Ovary (tissue), 3 donors: ENCODE data around the gene RAP1A.

Source experiments
- CTCF ChIP-seq, 3 donors: fragments of 450-650 bp in 2 of 3; fragments of 200-600 bp in 1 of 3; IDR thresholded peaks; one replicate each; pipeline versions ENCODE4 v1.5.1 to v1.8.0; 2016 to 2022; ENCODE audit warnings: antibody characterized with exemption in 3 of 3, mild to moderate bottlenecking in 1 of 3
- EP300 ChIP-seq: sonication (generic); formaldehyde crosslinking; IDR thresholded peaks from one replicate; pipeline ENCODE4 v1.6.1; 2017; ENCODE audit warnings: antibody characterized with exemption
- POLR2A ChIP-seq: fragments of 450-650 bp; IDR thresholded peaks from one replicate; pipeline ENCODE4 v1.6.1; 2017; ENCODE audit warnings: antibody characterized with exemption, mild to moderate bottlenecking, moderate library complexity
- donor health status: DM: no; HTN: no; CAD: no.

- TF ChIP-seq CTCF (IDR thresholded peaks at IDR 0.05) (no peak), EP300 (no peak), POLR2A (no peak)
Measured at GRCh38 chr1:111631502-111631901, 11.9 kb downstream of the RAP1A start.
